Trophoblast cell (in vitro differentiated cells and primary cell): ENCODE data around the gene FAM131B.

Experiments used
- DNase-seq, 2 donors: peaks; one replicate each; pipeline ENCODE4 v3.0.0-alpha.2; 2016
- H2AFZ ChIP-seq: 2 replicates; pipeline ENCODE4 v1.6.1; 2013; ENCODE audit warnings: low read length, moderate library complexity, mild to moderate bottlenecking; ENCODE audit not compliant: insufficient read depth, poor library complexity
- H2AK5ac ChIP-seq: 2 replicates; pipeline ENCODE4 v1.6.1; 2013; ENCODE audit warnings: mild to moderate bottlenecking, low read length
- H2BK120ac ChIP-seq: 2 replicates; pipeline ENCODE4 v1.6.1; 2013; ENCODE audit warnings: low read length, mild to moderate bottlenecking, moderate library complexity; ENCODE audit not compliant: insufficient read depth, poor library complexity
- H2BK12ac ChIP-seq: 2 replicates; pipeline ENCODE4 v1.6.1; 2013; ENCODE audit warnings: mild to moderate bottlenecking, low read length, moderate library complexity
- H2BK5ac ChIP-seq: 2 replicates; pipeline ENCODE4 v1.6.1; 2013; ENCODE audit warnings: low read length, low read depth, moderate library complexity, mild to moderate bottlenecking; ENCODE audit not compliant: poor library complexity
- H3K14ac ChIP-seq: 2 replicates; pipeline ENCODE4 v1.6.1; 2013; ENCODE audit warnings: mild to moderate bottlenecking, low read length
- H3K18ac ChIP-seq: 2 replicates; pipeline ENCODE4 v1.6.1; 2013; ENCODE audit warnings: mild to moderate bottlenecking, low read length
- H3K23ac ChIP-seq: 2 replicates; pipeline ENCODE4 v1.6.1; 2013; ENCODE audit warnings: low read length
- H3K27ac ChIP-seq: 2 replicates; pipeline ENCODE4 v1.5.1; 2013; ENCODE audit warnings: low read depth, mild to moderate bottlenecking, inconsistent platforms, low read length, moderate library complexity
- H3K27me3 ChIP-seq: 2 replicates; pipeline ENCODE4 v1.6.1; 2013; ENCODE audit warnings: inconsistent platforms, mild to moderate bottlenecking, low read length, moderate library complexity; ENCODE audit not compliant: insufficient read depth
- H3K36me3 ChIP-seq, 2 experiments: 1 replicate in 1 of 2; 2 replicates in 1 of 2; pipeline ENCODE4 v1.6.1; 2013; ENCODE audit warnings: low read length in 2 of 2, mild to moderate bottlenecking in 2 of 2, moderate library complexity in 1 of 2; ENCODE audit not compliant: insufficient read depth in 2 of 2, control insufficient read depth in 1 of 2
- H3K4ac ChIP-seq: 2 replicates; pipeline ENCODE4 v1.6.1; 2013; ENCODE audit warnings: low read depth, mild to moderate bottlenecking, low read length, moderate library complexity
- H3K4me1 ChIP-seq, 2 experiments: 1 replicate in 1 of 2; 2 replicates in 1 of 2; pipeline ENCODE4 v1.6.1; 2013; ENCODE audit warnings: low read length in 2 of 2, mild to moderate bottlenecking in 2 of 2, moderate library complexity in 1 of 2; ENCODE audit not compliant: insufficient read depth in 2 of 2, control insufficient read depth in 1 of 2
- H3K4me2 ChIP-seq: 2 replicates; pipeline ENCODE4 v1.6.1; 2013; ENCODE audit warnings: inconsistent platforms, mild to moderate bottlenecking, low read length, moderate library complexity
- H3K4me3 ChIP-seq: 2 replicates; pipeline ENCODE4 v1.5.1; 2013; ENCODE audit warnings: mild to moderate bottlenecking, low read depth, low read length, inconsistent platforms
- H3K79me1 ChIP-seq: one replicate; pipeline ENCODE4 v1.6.1; 2013; ENCODE audit warnings: low read length
- H3K79me2 ChIP-seq: 2 replicates; pipeline ENCODE4 v1.6.1; 2013; ENCODE audit warnings: low read length, mild to moderate bottlenecking; ENCODE audit not compliant: control insufficient read depth, insufficient read depth, poor library complexity
- H3K9ac ChIP-seq: 2 replicates; pipeline ENCODE4 v1.6.1; 2013; ENCODE audit warnings: mild to moderate bottlenecking, low read length
- H3K9me3 ChIP-seq: 2 replicates; pipeline ENCODE4 v1.6.1; 2013; ENCODE audit warnings: low read depth, mild to moderate bottlenecking, control low read depth, inconsistent platforms, low read length; ENCODE audit not compliant: insufficient read depth
- H4K12ac ChIP-seq: 2 replicates; pipeline ENCODE4 v1.6.1; 2013; ENCODE audit warnings: low read depth, mild to moderate bottlenecking, low read length, moderate library complexity
- H4K8ac ChIP-seq: 2 replicates; pipeline ENCODE4 v1.6.1; 2013; ENCODE audit warnings: low read depth, mild to moderate bottlenecking, low read length, moderate library complexity
- H4K91ac ChIP-seq: one replicate; pipeline ENCODE4 v1.6.1; 2013; ENCODE audit warnings: low read depth, mild to moderate bottlenecking, low read length, moderate library complexity
- WGBS: extraction: QIAGEN DNeasy Blood & Tissue Kit; methylation state at CpG from one replicate; pipeline ENCODE4 v1.1.7; 2013; ENCODE audit warnings: missing lambda C conversion rate; ENCODE audit not compliant: insufficient read length, insufficient coverage; ENCODE audit errors: extremely low coverage; 5-methylcytosine and 5-hydroxymethylcytosine counted together

FAM131B gene

DNA sequence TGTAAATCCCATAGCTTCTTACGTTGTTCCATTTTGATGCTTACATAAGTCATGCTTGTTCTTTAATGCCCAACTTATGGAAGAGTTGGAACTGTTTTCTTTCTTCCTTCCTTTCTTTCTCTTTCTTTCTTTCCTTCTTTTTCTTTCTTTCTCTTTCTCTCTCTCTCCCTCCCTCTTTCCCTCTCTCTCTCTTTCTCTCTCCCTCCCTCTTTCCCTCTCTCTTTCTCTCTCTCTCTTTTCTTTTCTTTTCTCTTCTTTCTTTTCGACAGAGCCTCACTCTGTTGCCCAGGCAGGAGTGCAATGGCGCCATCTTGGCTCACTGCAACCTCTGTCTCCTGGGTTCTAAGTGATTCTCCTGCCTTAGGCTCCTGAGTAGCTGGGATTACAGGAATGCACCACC, 18.9 kb downstream of the FAM131B start:
- H2AFZ ChIP-seq, result no peak overlapping the region
- no peak overlapping the region for H2BK12ac ChIP-seq
- no peaks in the 10 kb centered on the region for H3K27me3 ChIP-seq
- DNase-seq, result no peak
- H3K36me3 ChIP-seq, result no peaks in the 10 kb centered on the region
- no peaks in the 10 kb centered on the region for H3K4me1 ChIP-seq
- H3K9ac ChIP-seq, result no peak overlapping the region
- H4K8ac ChIP-seq, result no peak overlapping the region
- WGBS, result no CpG with 5 or more reads among the region's 3 CpGs
- no peaks in the 10 kb centered on the region for H3K9me3 ChIP-seq
- no peak overlapping the region for H4K12ac ChIP-seq
- H3K18ac ChIP-seq, result no peak overlapping the region
- no peak overlapping the region for H3K4me3 ChIP-seq
- no peak overlapping the region for H2BK120ac ChIP-seq
- H3K79me1 ChIP-seq, result peaks cover 2% of the 10 kb centered on the region
- no peak overlapping the region for H3K4me2 ChIP-seq
- no peak overlapping the region for H3K4ac ChIP-seq
- H4K91ac ChIP-seq, result no peak overlapping the region
- no peak overlapping the region for H2AK5ac ChIP-seq
- H3K27ac ChIP-seq, result no peak overlapping the region
- H2BK5ac ChIP-seq, result no peak overlapping the region
- H3K79me2 ChIP-seq, result no peaks in the 10 kb centered on the region
- H3K23ac ChIP-seq, result no peak overlapping the region
- H3K14ac ChIP-seq, result no peak overlapping the region

DNA sequence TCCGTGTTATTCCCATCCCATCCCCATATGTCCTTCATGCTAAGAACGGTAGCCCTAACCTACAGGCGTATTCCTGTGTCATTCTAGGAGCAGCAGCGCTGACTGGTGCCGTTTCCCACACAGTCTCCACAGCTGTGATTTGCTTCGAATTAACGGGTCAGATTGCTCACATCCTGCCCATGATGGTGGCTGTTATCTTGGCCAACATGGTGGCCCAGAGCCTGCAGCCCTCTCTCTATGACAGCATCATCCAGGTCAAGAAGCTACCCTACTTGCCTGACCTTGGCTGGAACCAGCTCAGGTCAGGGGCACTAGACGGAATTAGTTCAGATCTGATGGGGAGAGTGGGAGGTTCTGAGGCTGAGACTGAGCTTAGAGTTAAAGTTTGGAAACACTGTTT, 20.7 kb downstream of the FAM131B start:
- Histone ChIP-seq H3K4me3 (no peak overlapping the region), H3K27ac (no peak overlapping the region), H3K18ac (no peak overlapping the region), H4K12ac (no peak overlapping the region), H3K9me3 (no peaks in the 10 kb centered on the region), H2BK12ac (no peak overlapping the region), H2AFZ (no peak overlapping the region), H3K4ac (no peak overlapping the region), H2AK5ac (no peak overlapping the region), H3K36me3 (no peaks in the 10 kb centered on the region), H3K23ac (no peak overlapping the region), H3K4me2 (no peak overlapping the region), H4K8ac (no peak overlapping the region), H2BK5ac (no peak overlapping the region), H4K91ac (no peak overlapping the region), H3K14ac (no peak overlapping the region), H3K27me3 (no peaks in the 10 kb centered on the region), H3K9ac (no peak overlapping the region), H3K4me1 (no peaks in the 10 kb centered on the region), H3K79me1 (peaks cover 2% of the 10 kb centered on the region), H2BK120ac (no peak overlapping the region), H3K79me2 (no peaks in the 10 kb centered on the region)
- DNase-seq, result no peak
- WGBS, result no CpG with 5 or more reads among the region's 8 CpGs

DNA sequence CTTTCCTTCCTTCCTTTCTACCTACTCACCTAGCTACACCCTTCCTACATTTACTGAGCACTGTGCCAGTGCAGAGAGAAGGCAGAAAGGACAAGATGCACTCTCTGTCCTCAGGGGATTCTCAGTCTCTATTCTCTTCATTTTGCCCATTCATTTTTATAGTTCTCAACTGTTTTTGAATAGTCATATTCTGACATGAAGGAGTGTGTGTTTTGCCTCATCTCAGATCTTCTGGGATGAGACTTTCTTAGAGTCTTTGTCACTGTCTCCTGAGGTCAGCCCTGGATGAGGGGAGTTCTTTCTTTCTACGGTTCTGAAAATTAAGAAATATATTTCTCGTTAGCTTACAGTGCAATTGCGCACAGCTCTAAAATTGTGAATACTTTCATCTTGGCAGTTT, 25.3 kb downstream of the FAM131B start:
- Histone ChIP-seq H4K12ac (no peak overlapping the region), H3K18ac (no peak overlapping the region), H4K91ac (no peak overlapping the region), H3K23ac (no peak overlapping the region), H3K14ac (no peak overlapping the region), H3K4me1 (no peaks in the 10 kb centered on the region), H3K79me2 (no peaks in the 10 kb centered on the region), H3K9ac (no peak overlapping the region), H3K4ac (no peak overlapping the region), H2BK120ac (no peak overlapping the region), H3K79me1 (no peaks in the 10 kb centered on the region), H3K4me3 (no peak overlapping the region), H3K27me3 (no peaks in the 10 kb centered on the region), H4K8ac (no peak overlapping the region), H3K27ac (no peak overlapping the region), H3K4me2 (no peak overlapping the region), H3K9me3 (no peaks in the 10 kb centered on the region), H2BK12ac (no peak overlapping the region), H2AFZ (no peak overlapping the region), H2BK5ac (no peak overlapping the region), H3K36me3 (no peaks in the 10 kb centered on the region), H2AK5ac (no peak overlapping the region)
- DNase-seq, result no peak
- no CpG with 5 or more reads among the region's 3 CpGs for WGBS

DNA sequence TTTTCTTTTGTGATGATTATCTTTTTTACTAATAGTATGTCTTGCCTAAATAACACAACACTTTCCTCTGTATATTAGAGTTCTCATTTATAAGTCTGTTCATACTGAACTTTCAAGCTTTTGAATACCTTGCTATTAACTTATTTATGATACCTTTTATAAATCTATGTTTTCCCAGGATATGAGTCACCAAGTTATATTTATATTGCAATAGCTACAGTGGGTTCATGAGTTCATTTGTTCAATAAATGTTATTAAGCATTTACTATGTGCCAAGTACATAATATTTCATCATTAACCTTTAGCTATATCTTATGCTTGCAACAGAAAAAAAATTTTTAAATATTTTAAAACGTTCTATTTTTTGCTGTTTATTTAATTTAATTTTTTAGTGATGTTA, 28.3 kb downstream of the FAM131B start:
- DNase-seq, result no peak
- H2BK12ac ChIP-seq, result no peak overlapping the region
- WGBS, result no CpG with 5 or more reads among the region's 1 CpG

More for the DNA sequence above, 28.3 kb downstream of the FAM131B start:
- no peak overlapping the region for H3K27ac ChIP-seq
- H3K9ac ChIP-seq, result no peak overlapping the region
- no peak overlapping the region for H4K12ac ChIP-seq
- no peak overlapping the region for H3K4me2 ChIP-seq
- no peak overlapping the region for H2AFZ ChIP-seq
- H3K36me3 ChIP-seq, result no peaks in the 10 kb centered on the region
- H4K91ac ChIP-seq, result no peak overlapping the region
- H3K23ac ChIP-seq, result no peak overlapping the region
- H3K79me1 ChIP-seq, result no peaks in the 10 kb centered on the region
- H2BK120ac ChIP-seq, result no peak overlapping the region
- no peak overlapping the region for H2AK5ac ChIP-seq
- no peaks in the 10 kb centered on the region for H3K4me1 ChIP-seq
- no peaks in the 10 kb centered on the region for H3K79me2 ChIP-seq
- H3K27me3 ChIP-seq, result no peaks in the 10 kb centered on the region
- no peak overlapping the region for H3K18ac ChIP-seq
- H2BK5ac ChIP-seq, result no peak overlapping the region
- no peak overlapping the region for H3K14ac ChIP-seq
- H3K4ac ChIP-seq, result no peak overlapping the region
- H3K4me3 ChIP-seq, result no peak overlapping the region
- H4K8ac ChIP-seq, result no peak overlapping the region
- H3K9me3 ChIP-seq, result no peaks in the 10 kb centered on the region
